ENCODE results near the gene ZNF518A. TPM values are rescaled to one million over a fixed set of nuclear protein-coding genes. Genes with fewer than 3 reads are reported as not detected.

The ZNF518A gene
- total and polyA plus RNA-seq, 9 of the 15 experiments (the other 6 are each of a cell fraction or from before 2014, with no cell fraction given): 6.3 to 30.0 (median 17.4) TPM

GRCh38 chr10:96124230-96125141, 5.6 kb upstream of the ZNF518A start (continued):
- TF ChIP-seq CHD7 (IDR thresholded peaks at IDR 0.05; ENCODE audit: low read depth, low read length): no peak
